ENCODE data around the gene RNF217. TPM values are rescaled to one million over a fixed set of nuclear protein-coding genes. Genes with fewer than 3 reads are reported as not detected.

RNF217 gene
- total and polyA plus RNA-seq, 2 of the 8 experiments (the other 6 are each of a cell fraction or from before 2014, with no cell fraction given): 2.0 to 8.9 TPM

- WGBS, 2 experiments (ENCODE audit: extremely low coverage in 1 of 2, insufficient coverage in 1 of 2, insufficient read length in 1 of 2, insufficient replicate concordance in 2 of 2, low coverage in 1 of 2, low lambda C conversion rate in 2 of 2, missing lambda C conversion rate in 1 of 2): 89% methylated on average over 3 of the region's 3 CpGs; no CpG with 5 or more reads in 1 of the 2 experiments
- no peak overlapping the region for H3K4ac ChIP-seq (replicated peaks; ENCODE audit: insufficient read length, low read depth, low read length)
- H3K9me3 ChIP-seq (ENCODE audit: insufficient read depth in 2 of 2, low read depth in 1 of 2, low read length in 1 of 2): 0 out of 4 replicates have a peak, but pooled peaks cover 0 to 3% of the 10 kb centered on the region in 2 experiments
- no peak for FAIRE-seq
- CTCF ChIA-PET (ENCODE audit: partially characterized antibody): no interaction called here
- H3K18ac ChIP-seq (ENCODE audit: extremely low read depth, low read length): no peak overlapping the region
- no peak overlapping the region for H3K23ac ChIP-seq (ENCODE audit: insufficient read length)
- H3K56ac ChIP-seq (replicated peaks; ENCODE audit: insufficient read length, low read depth, low read length): no peak overlapping the region
- H3K23me2 ChIP-seq (ENCODE audit: low read depth, low read length): no peaks in the 10 kb centered on the region
- no peak for DNase-seq (ENCODE audit: low read depth in 1 of 2, low spot score in 2 of 2)
- H4K20me1 ChIP-seq (replicated peaks in 1 of 2; ENCODE audit: control insufficient read depth in 1 of 2, insufficient read depth in 2 of 2, low read length in 2 of 2): no peaks in the 10 kb centered on the region
- H2BK5ac ChIP-seq (ENCODE audit: low read depth, low read length): no peak overlapping the region
- no peak overlapping the region for H3K4me3 ChIP-seq (ENCODE audit: extremely low read depth in 1 of 4, insufficient read depth in 2 of 4, low read depth in 3 of 4, low read length in 4 of 4)
- H4K8ac ChIP-seq (ENCODE audit: extremely low read depth, insufficient read depth, low read length): no peak overlapping the region
- H2BK120ac ChIP-seq (replicated peaks; ENCODE audit: low read depth, low read length): no peak overlapping the region
- H3K79me1 ChIP-seq (ENCODE audit: low read depth, low read length): no peaks in the 10 kb centered on the region
- H3K4me1 ChIP-seq (replicated peaks in 1 of 4; ENCODE audit: control insufficient read depth in 3 of 4, insufficient read depth in 4 of 4, low read length in 3 of 4): peaks cover 0 to 4% (median 1%) of the 10 kb centered on the region in 4 experiments; a peak in 1 of 7 replicates
- H3K36me3 ChIP-seq (ENCODE audit: control insufficient read depth in 2 of 4, insufficient read depth in 4 of 4, low read length in 3 of 4): no peaks in the 10 kb centered on the region
- H2BK12ac ChIP-seq (ENCODE audit: low read depth, low read length): no peak overlapping the region
- no peak overlapping the region for H4K91ac ChIP-seq (replicated peaks; ENCODE audit: insufficient read length, low read length)
- H3K14ac ChIP-seq (ENCODE audit: insufficient read length): no peak overlapping the region
- no peak overlapping the region for H3K27ac ChIP-seq (ENCODE audit: low read depth, low read length)
- H3K79me2 ChIP-seq (ENCODE audit: control insufficient read depth in 1 of 2, insufficient read depth in 2 of 2, low read length in 2 of 2): no peaks in the 10 kb centered on the region
- no peak overlapping the region for H2AFZ ChIP-seq (ENCODE audit: low read length)
- no peak overlapping the region for H2BK20ac ChIP-seq (ENCODE audit: low read length)
- no peak overlapping the region for H4K5ac ChIP-seq (ENCODE audit: insufficient read length, low read depth, low read length)
- H2AK5ac ChIP-seq (ENCODE audit: low read depth, low read length): no peak overlapping the region
- no peak overlapping the region for H3K4me2 ChIP-seq (ENCODE audit: insufficient read depth in 1 of 2, low read depth in 2 of 2, low read length in 2 of 2)
- H3K27me3 ChIP-seq (replicated peaks in 1 of 4; ENCODE audit: control insufficient read depth in 3 of 4, extremely low read depth in 1 of 4, insufficient read depth in 3 of 4, low read length in 3 of 4): no peaks in the 10 kb centered on the region
- POLR2A ChIA-PET (ENCODE audit: partially characterized antibody): no interaction called here
- no peak overlapping the region for H2BK15ac ChIP-seq (ENCODE audit: low read length)
- no peak overlapping the region for H3K9ac ChIP-seq (replicated peaks in 1 of 4; ENCODE audit: extremely low read depth in 1 of 4, low read depth in 3 of 4, low read length in 3 of 4)
- no peak for TF ChIP-seq CHD2 (IDR thresholded peaks at IDR 0.05; ENCODE audit: low read length)
- no peak for TF ChIP-seq MAFK (IDR thresholded peaks at IDR 0.05; ENCODE audit: low read depth, low read length)
- TF ChIP-seq SUZ12 (IDR thresholded peaks at IDR 0.05; ENCODE audit: low read length): no peak
- no peak for TF ChIP-seq NRF1 (IDR thresholded peaks at IDR 0.05; ENCODE audit: low read depth, low read length)
- no peak for TF ChIP-seq MAX (IDR thresholded peaks at IDR 0.05)
- no peak for TF ChIP-seq CEBPB (IDR thresholded peaks at IDR 0.05; ENCODE audit: low read depth, low read length)
- no peak for TF ChIP-seq RXRA (IDR thresholded peaks at IDR 0.05; ENCODE audit: insufficient read depth, low read depth, low read length)
- no peak for TF ChIP-seq CBX8 (IDR thresholded peaks at IDR 0.05; ENCODE audit: borderline replicate concordance, low read depth, low read length)
- TF ChIP-seq TEAD4 (IDR thresholded peaks at IDR 0.05; ENCODE audit: low read depth, low read length): no peak
- no peak for TF ChIP-seq ZNF274 (IDR thresholded peaks at IDR 0.05; ENCODE audit: borderline replicate concordance, extremely low read depth, low read length)
- TF ChIP-seq RBBP5 (IDR thresholded peaks at IDR 0.05; ENCODE audit: borderline replicate concordance, low read depth, low read length): no peak
- TF ChIP-seq KDM5A (IDR thresholded peaks at IDR 0.05; ENCODE audit: low read length): no peak
- no peak for TF ChIP-seq USF2 (IDR thresholded peaks at IDR 0.05; ENCODE audit: low read length)
- TF ChIP-seq FOSL1 (IDR thresholded peaks at IDR 0.05; ENCODE audit: insufficient read depth, low read depth, low read length): no peak
These were observed 12.5 kb upstream of the RNF217 start for GRCh38 chr6:124949706-124950105.

All from H1 (cell line).